Neural cell (in vitro differentiated cells): Measurements from ENCODE around the gene TTC13.

Experiments
- CTCF ChIP-seq: fragments of 450-650 bp; IDR thresholded peaks from 2 replicates; pipeline ENCODE4 v1.5.1; 2014; ENCODE audit warnings: antibody characterized with exemption, mild to moderate bottlenecking, moderate library complexity; ENCODE audit not compliant: poor library complexity, severe bottlenecking
- MXI1 ChIP-seq: fragments of 450-650 bp; conservative IDR thresholded peaks from 2 replicates; pipeline ENCODE4 v1.6.1; 2014; ENCODE audit warnings: antibody characterized with exemption, mild to moderate bottlenecking; ENCODE audit not compliant: poor library complexity, severe bottlenecking
- RAD21 ChIP-seq: fragments of 450-650 bp; conservative IDR thresholded peaks from 2 replicates; pipeline ENCODE4 v1.6.1; 2014; ENCODE audit warnings: antibody characterized with exemption, mild to moderate bottlenecking, moderate library complexity

- TF ChIP-seq RAD21 (no peak), CTCF (no peak), MXI1 (no peak)
Measured at GRCh38 chr1:230884646-230885045, 94.0 kb downstream of the TTC13 start.
